ENCODE data around the gene SYF2.
A peak's percentile ranks its signal among the peaks of the same experiment; 100 is the strongest.
"Not testable (repeated sequence)": the region's sequence is repeated elsewhere in the genome, so short reads cannot be mapped to it uniquely, and the experiment has no call there.

Gene SYF2

DNA sequence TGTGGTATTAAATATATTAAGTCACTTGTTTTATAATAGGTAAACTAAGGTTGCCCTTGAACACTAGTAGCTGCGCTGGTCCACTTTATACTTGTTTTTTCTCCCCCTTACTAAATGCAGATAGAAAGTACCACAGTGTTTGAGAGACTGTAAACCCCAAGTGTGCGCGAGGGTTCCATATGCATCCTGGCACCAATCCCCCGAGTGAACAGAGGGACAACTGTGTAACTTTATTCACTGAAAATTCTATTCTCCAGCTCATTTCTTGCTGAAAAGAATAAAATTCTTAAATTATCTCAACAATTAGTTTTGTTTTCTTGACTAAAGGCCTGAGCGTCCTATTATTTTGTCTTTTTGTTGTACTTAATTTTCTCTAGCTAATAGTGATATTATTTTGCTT lies 13.1 kb upstream of the SYF2 start:
- no peak overlapping the region for H3K27ac ChIP-seq (ENCODE audit: low read depth, low read length)
- no peaks in the 10 kb centered on the region for H3K27me3 ChIP-seq (ENCODE audit: control insufficient read depth, insufficient read depth, low read length)
- no peak overlapping the region for H3K9ac ChIP-seq (ENCODE audit: low read length)
- peak overlapping the region; percentile 94 for H3K4me3 ChIP-seq (ENCODE audit: low read depth, low read length)
- peaks cover 46% of the 10 kb centered on the region for H3K36me3 ChIP-seq (ENCODE audit: control insufficient read depth, insufficient read depth, low read length)
- no peaks in the 10 kb centered on the region for H3K9me3 ChIP-seq (ENCODE audit: control insufficient read depth, insufficient read depth, low read depth, low read length)
- peaks cover 7% of the 10 kb centered on the region; the same call in 1 of the 2 replicates for H3K4me1 ChIP-seq (ENCODE audit: control insufficient read depth, insufficient read depth, low read length)

GRCh38 chr1:25243907-25244306 lies 11.6 kb upstream of the SYF2 start:
- Histone ChIP-seq H3K9ac (ENCODE audit: low read length) (no peak overlapping the region), H3K4me1 (ENCODE audit: control insufficient read depth, insufficient read depth, low read length) (peaks cover 7% of the 10 kb centered on the region; the same call in 1 of the 2 replicates), H3K9me3 (ENCODE audit: control insufficient read depth, insufficient read depth, low read depth, low read length) (no peaks in the 10 kb centered on the region), H3K27me3 (ENCODE audit: control insufficient read depth, insufficient read depth, low read length) (no peaks in the 10 kb centered on the region), H3K4me3 (ENCODE audit: low read depth, low read length) (no peak overlapping the region), H3K27ac (ENCODE audit: low read depth, low read length) (no peak overlapping the region), H3K36me3 (ENCODE audit: control insufficient read depth, insufficient read depth, low read length) (peaks cover 46% of the 10 kb centered on the region)

DNA sequence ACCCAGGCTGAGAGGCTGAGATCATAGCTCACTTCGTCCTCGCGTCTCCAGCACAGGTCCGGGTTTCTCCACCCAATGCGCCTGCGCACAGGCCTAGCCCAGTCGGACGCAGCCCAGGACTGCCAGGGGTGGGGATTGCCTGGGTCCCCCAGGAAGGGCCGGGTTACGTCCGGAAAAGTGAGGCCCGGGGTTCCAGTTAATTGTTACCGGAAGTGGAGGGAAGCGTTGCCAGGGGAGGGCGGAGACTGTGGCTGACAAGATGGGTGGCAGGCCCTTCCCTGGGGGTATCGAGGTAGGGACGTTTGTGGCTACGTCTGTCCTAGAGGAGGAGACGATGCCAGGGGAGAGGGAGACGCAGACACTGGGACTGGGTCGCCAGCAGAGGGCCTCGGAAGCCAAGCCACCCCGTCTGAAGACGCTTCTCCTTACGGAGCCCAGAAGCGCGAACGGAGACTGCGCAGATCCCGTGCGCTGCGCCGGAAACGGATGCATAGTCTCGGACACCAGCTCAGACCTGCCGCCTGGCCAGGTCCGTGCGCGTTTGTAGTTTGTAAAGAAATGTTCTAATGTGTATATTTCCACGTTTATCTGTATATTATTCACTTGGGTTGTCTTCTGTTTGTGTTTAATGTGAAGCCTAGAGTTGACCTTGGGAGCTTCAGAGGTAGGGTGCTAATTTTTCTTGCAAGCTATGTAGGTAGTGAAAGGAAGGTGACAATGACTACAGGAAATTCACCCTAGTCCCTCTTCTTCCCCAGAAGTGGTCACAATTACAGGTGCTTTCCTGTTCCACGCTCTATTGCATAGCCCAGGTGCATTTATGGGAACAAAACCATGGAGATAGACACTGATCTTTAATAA lies 7.6 kb upstream of the SYF2 start:
- no peaks in the 10 kb centered on the region for H3K27me3 ChIP-seq (ENCODE audit: control insufficient read depth, insufficient read depth, low read length)
- H3K4me1 ChIP-seq (ENCODE audit: control insufficient read depth, insufficient read depth, low read length): no peaks in the 10 kb centered on the region
- peak overlapping the region; percentile 68 for H3K4me3 ChIP-seq (ENCODE audit: low read depth, low read length)
- H3K36me3 ChIP-seq (ENCODE audit: control insufficient read depth, insufficient read depth, low read length): peaks cover 33% of the 10 kb centered on the region
- no peaks in the 10 kb centered on the region for H3K9me3 ChIP-seq (ENCODE audit: control insufficient read depth, insufficient read depth, low read depth, low read length)
- peak overlapping the region; percentile 65 for H3K27ac ChIP-seq (ENCODE audit: low read depth, low read length)
- H3K9ac ChIP-seq (ENCODE audit: low read length): peak overlapping the region; percentile 63

DNA sequence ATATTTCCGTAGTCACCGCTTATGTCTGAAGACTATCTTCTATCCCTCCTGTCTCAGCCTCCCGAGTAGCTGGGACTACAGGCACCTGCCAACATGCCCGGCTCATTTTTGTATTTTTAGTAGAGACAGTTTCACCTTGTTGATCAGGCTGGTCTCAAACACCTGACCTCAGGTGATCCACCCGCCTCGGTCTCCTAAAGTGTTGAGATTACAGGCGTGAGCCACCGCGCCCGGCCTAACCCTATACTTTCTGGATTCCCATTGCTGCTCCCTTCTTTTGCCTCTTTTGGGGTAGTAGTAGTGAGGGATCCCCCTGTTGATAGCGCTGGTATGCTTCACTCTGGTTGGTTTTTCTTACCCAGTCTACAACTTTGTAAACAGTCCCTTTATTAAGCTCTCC lies 5.7 kb upstream of the SYF2 start:
- H3K9me3 ChIP-seq (ENCODE audit: control insufficient read depth, insufficient read depth, low read depth, low read length): no peaks in the 10 kb centered on the region
- no peaks in the 10 kb centered on the region for H3K27me3 ChIP-seq (ENCODE audit: control insufficient read depth, insufficient read depth, low read length)
- H3K36me3 ChIP-seq (ENCODE audit: control insufficient read depth, insufficient read depth, low read length): peaks cover 14% of the 10 kb centered on the region
- H3K4me1 ChIP-seq (ENCODE audit: control insufficient read depth, insufficient read depth, low read length): no peaks in the 10 kb centered on the region
- H3K9ac ChIP-seq (ENCODE audit: low read length): no peak overlapping the region
- no peak overlapping the region for H3K27ac ChIP-seq (ENCODE audit: low read depth, low read length)
- H3K4me3 ChIP-seq (ENCODE audit: low read depth, low read length): no peak overlapping the region

DNA sequence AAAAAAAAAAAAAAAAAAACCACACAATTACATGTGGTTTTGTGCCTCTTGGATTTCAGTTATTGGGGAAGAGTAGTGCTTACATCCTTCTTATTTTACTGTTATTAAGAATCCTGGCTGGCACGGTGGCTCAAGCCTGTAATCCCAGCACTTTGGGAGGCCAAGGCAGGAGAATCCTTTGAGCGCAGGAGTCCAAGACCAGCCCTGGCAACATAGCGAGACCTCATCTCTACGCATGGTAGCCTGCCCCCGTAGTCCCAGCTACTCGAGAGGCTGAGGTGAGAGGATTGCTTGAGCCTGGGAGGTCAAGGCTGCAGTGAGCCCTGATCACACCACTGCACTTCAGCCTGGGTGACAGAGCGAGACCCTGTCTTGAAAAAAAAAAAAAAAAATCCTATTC lies 4.0 kb upstream of the SYF2 start:
- not testable (repeated sequence) for H3K9ac ChIP-seq (ENCODE audit: low read length); H3K4me3 ChIP-seq (ENCODE audit: low read depth, low read length); H3K9me3 ChIP-seq (ENCODE audit: control insufficient read depth, insufficient read depth, low read depth, low read length); H3K36me3 ChIP-seq (ENCODE audit: control insufficient read depth, insufficient read depth, low read length); H3K27me3 ChIP-seq (ENCODE audit: control insufficient read depth, insufficient read depth, low read length); H3K4me1 ChIP-seq (ENCODE audit: control insufficient read depth, insufficient read depth, low read length); H3K27ac ChIP-seq (ENCODE audit: low read depth, low read length)

DNA sequence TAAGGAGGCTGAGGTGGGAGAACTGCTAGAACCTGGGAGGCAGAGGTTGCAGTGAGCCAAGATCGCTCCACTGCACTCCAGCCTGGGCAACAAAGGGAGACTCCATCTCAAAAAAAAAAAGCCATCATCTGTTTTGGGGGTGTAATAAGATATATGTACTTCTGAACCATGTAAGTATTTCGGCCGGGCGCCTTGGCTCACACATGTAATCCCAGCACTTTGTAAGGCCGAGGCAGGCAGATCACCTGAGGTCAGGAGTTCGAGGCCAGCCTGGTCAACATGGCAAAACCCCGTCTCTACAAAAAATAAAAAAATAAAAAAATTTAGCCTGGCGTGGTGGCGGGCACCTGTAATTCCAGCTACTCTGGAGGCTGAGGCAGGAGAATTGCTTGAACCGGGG lies 3.1 kb upstream of the SYF2 start:
- H3K27ac ChIP-seq (ENCODE audit: low read depth, low read length); H3K4me1 ChIP-seq (ENCODE audit: control insufficient read depth, insufficient read depth, low read length); H3K4me3 ChIP-seq (ENCODE audit: low read depth, low read length); H3K27me3 ChIP-seq (ENCODE audit: control insufficient read depth, insufficient read depth, low read length); H3K9ac ChIP-seq (ENCODE audit: low read length); H3K36me3 ChIP-seq (ENCODE audit: control insufficient read depth, insufficient read depth, low read length); H3K9me3 ChIP-seq (ENCODE audit: control insufficient read depth, insufficient read depth, low read depth, low read length): not testable (repeated sequence)

DNA sequence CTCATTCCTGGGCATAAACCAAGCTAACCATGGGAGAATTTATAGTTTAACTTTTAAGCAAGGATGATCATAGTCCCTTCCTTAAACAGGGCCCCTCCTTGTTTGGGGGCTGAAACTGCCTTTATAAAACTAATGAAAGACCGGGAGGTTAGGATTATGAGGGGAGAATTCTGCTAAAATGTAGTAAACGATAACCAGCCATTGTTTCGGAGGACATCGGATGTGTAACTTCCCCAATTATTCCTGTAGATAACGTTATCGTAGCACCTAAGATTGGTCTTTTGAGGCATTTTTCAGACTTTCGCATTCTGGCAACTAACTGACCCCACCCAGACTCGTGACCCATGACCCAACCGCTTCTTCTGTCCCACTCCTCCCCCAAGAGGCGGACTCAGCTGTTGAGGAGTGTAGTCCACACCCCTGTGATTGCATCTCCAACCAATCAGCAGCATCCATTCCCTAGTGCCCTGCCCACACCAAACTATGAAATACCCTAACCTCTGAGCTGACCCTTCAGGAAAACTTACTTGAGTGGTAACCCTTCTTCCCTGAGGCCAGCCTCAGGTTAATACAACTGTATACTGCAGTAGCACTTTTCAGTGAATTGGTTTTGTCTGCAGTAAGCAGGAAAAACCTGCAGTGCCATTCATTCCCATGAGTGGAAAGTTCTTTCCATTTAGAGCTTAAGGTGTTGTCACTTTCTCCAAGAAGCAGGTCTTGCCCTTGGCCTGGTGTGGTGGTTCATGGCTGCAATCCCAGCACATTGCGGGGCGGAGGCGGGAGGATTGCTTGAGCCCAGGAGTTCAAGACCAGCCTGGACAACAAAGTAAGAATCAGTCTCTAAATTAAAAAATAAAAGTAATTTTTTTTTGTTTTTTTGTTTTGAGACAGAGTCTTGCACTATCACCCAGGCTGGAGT lies 823 bp upstream of the SYF2 start:
- Histone ChIP-seq H3K4me1 (ENCODE audit: control insufficient read depth, insufficient read depth, low read length) (no peaks in the 10 kb centered on the region), H3K9ac (ENCODE audit: low read length) (peak overlapping the region; percentile 91), H3K27me3 (ENCODE audit: control insufficient read depth, insufficient read depth, low read length) (no peaks in the 10 kb centered on the region), H3K36me3 (ENCODE audit: control insufficient read depth, insufficient read depth, low read length) (peaks cover 19% of the 10 kb centered on the region), H3K4me3 (ENCODE audit: low read depth, low read length) (peak overlapping the region; percentile 78), H3K9me3 (ENCODE audit: control insufficient read depth, insufficient read depth, low read depth, low read length) (no peaks in the 10 kb centered on the region), H3K27ac (ENCODE audit: low read depth, low read length) (peak overlapping the region; percentile 72)

DNA sequence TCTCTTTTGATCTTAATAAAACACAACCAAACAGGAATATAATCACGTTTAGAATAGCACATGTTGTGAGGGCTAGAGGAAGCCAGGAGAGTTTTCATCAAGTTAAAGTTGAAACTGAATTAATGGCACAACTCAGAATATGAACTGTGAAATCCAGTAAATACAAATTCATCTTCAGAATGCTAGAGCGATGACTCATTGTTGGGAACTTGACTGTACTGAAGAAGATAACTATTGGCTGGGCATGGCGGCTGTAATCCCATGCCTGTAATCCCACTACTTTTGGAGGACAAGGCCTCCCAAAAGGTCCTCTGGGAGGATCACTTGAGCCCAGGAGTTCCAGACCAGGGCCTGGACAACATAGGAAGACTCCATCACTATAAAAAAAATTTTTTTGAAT lies 8.8 kb downstream of the SYF2 start:
- no peaks in the 10 kb centered on the region for H3K9me3 ChIP-seq (ENCODE audit: control insufficient read depth, insufficient read depth, low read depth, low read length)
- H3K36me3 ChIP-seq (ENCODE audit: control insufficient read depth, insufficient read depth, low read length): peaks cover 65% of the 10 kb centered on the region
- H3K9ac ChIP-seq (ENCODE audit: low read length): no peak overlapping the region
- H3K4me1 ChIP-seq (ENCODE audit: control insufficient read depth, insufficient read depth, low read length): no peaks in the 10 kb centered on the region
- no peak overlapping the region for H3K4me3 ChIP-seq (ENCODE audit: low read depth, low read length)
- H3K27me3 ChIP-seq (ENCODE audit: control insufficient read depth, insufficient read depth, low read length): no peaks in the 10 kb centered on the region
- no peak overlapping the region for H3K27ac ChIP-seq (ENCODE audit: low read depth, low read length)

DNA sequence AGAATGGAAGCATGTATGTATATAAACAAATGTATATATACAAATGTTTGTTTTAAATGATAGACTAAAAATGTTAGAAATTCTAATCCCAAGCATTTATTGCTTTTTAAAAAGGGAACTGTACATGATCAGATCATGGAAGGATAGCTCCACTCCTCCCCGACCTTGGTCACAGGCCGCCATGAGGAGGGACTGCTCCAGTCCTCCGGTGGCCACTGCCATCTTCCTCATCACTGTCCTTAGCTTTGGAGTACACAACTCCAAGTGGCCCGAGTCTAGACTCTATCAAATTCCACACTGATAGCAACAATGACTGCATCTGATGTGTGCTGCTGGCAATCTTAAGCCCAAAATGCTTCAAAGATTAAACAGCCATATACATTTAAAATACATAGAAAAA lies 9.7 kb downstream of the SYF2 start:
- Histone ChIP-seq H3K4me1 (ENCODE audit: control insufficient read depth, insufficient read depth, low read length) (no peaks in the 10 kb centered on the region), H3K27me3 (ENCODE audit: control insufficient read depth, insufficient read depth, low read length) (no peaks in the 10 kb centered on the region), H3K4me3 (ENCODE audit: low read depth, low read length) (no peak overlapping the region), H3K27ac (ENCODE audit: low read depth, low read length) (no peak overlapping the region), H3K9me3 (ENCODE audit: control insufficient read depth, insufficient read depth, low read depth, low read length) (no peaks in the 10 kb centered on the region), H3K9ac (ENCODE audit: low read length) (no peak overlapping the region), H3K36me3 (ENCODE audit: control insufficient read depth, insufficient read depth, low read length) (peaks cover 58% of the 10 kb centered on the region)

- H3K27ac ChIP-seq (ENCODE audit: low read depth, low read length): no peak overlapping the region
- no peaks in the 10 kb centered on the region for H3K4me1 ChIP-seq (ENCODE audit: control insufficient read depth, insufficient read depth, low read length)
- H3K9ac ChIP-seq (ENCODE audit: low read length): no peak overlapping the region
- H3K4me3 ChIP-seq (ENCODE audit: low read depth, low read length): no peak overlapping the region
- no peaks in the 10 kb centered on the region for H3K27me3 ChIP-seq (ENCODE audit: control insufficient read depth, insufficient read depth, low read length)
- H3K9me3 ChIP-seq (ENCODE audit: control insufficient read depth, insufficient read depth, low read depth, low read length): no peaks in the 10 kb centered on the region
- peaks cover 42% of the 10 kb centered on the region for H3K36me3 ChIP-seq (ENCODE audit: control insufficient read depth, insufficient read depth, low read length)
These were observed 11.6 kb downstream of the SYF2 start for GRCh38 chr1:25220666-25221065.

- H3K9me3 ChIP-seq (ENCODE audit: control insufficient read depth, insufficient read depth, low read depth, low read length): no peaks in the 10 kb centered on the region
- no peak overlapping the region for H3K4me3 ChIP-seq (ENCODE audit: low read depth, low read length)
- H3K4me1 ChIP-seq (ENCODE audit: control insufficient read depth, insufficient read depth, low read length): no peaks in the 10 kb centered on the region
- H3K27ac ChIP-seq (ENCODE audit: low read depth, low read length): no peak overlapping the region
- no peak overlapping the region for H3K9ac ChIP-seq (ENCODE audit: low read length)
- peaks cover 38% of the 10 kb centered on the region for H3K36me3 ChIP-seq (ENCODE audit: control insufficient read depth, insufficient read depth, low read length)
- H3K27me3 ChIP-seq (ENCODE audit: control insufficient read depth, insufficient read depth, low read length): no peaks in the 10 kb centered on the region
These were observed 12.5 kb downstream of the SYF2 start for GRCh38 chr1:25219661-25220251.

Data from HUES6 (cell line).